ENCODE results near the gene NANP. TPM values are rescaled to one million over a fixed set of nuclear protein-coding genes. Genes with fewer than 3 reads are reported as not detected.

NANP gene
- total RNA-seq, 1 experiment from 2014 or later: 7.1 TPM

- WGBS (ENCODE audit: extremely low coverage, insufficient read length, low lambda C conversion rate): no CpG with 5 or more reads among the region's 6 CpGs
- H3K79me1 ChIP-seq (ENCODE audit: insufficient read depth, low read depth, low read length, poor library complexity, severe bottlenecking): peaks cover 7% of the 10 kb centered on the region
Observed at GRCh38 chr20:25573288-25574251, 50.2 kb downstream of the NANP start.

More at GRCh38 chr20:25573288-25574251, 50.2 kb downstream of the NANP start:
- DNase-seq: no peak
- H3K4me1 Mint-ChIP-seq: peaks cover 17 to 25% of the 10 kb centered on the region in 2 experiments
- H2BK120ac ChIP-seq (ENCODE audit: low read depth, low read length, poor library complexity, severe bottlenecking): no peak overlapping the region
- no peak overlapping the region for H3K18ac ChIP-seq (ENCODE audit: insufficient read length, low read depth, low read length)
- H3K9me3 Mint-ChIP-seq: no peaks in the 10 kb centered on the region
- H3K9ac ChIP-seq (ENCODE audit: extremely low read depth, insufficient read length, low read length): no peak overlapping the region
- H3K9me3 ChIP-seq (ENCODE audit: control insufficient read depth, low read depth, low read length): no peaks in the 10 kb centered on the region
- H3K27me3 ChIP-seq (ENCODE audit: insufficient read depth, low read length): no peaks in the 10 kb centered on the region
- peaks cover 2% of the 10 kb centered on the region for H4K20me1 ChIP-seq (ENCODE audit: control insufficient read depth, insufficient read depth, insufficient read length)
- peak overlapping the region in 1 of 3 experiments; percentile 65; a peak in 2 of 7 replicates for H3K27ac Mint-ChIP-seq
- no peak overlapping the region for H3K56ac ChIP-seq (ENCODE audit: insufficient read length, low read depth, low read length)
- no peak overlapping the region for H3K27ac ChIP-seq (ENCODE audit: insufficient read length, low read depth, low read length)
- no peak overlapping the region for H3K4ac ChIP-seq (ENCODE audit: low read depth, low read length)
- no peak overlapping the region for H3K23ac ChIP-seq (ENCODE audit: insufficient read length, low read depth, low read length)
- no peak overlapping the region for H4K91ac ChIP-seq (ENCODE audit: insufficient read length, low read depth, low read length)
- H4K8ac ChIP-seq (replicated peaks; ENCODE audit: insufficient read length, low read depth, low read length): no peak overlapping the region
- peaks cover 32 to 35% (median 33%) of the 10 kb centered on the region in 3 experiments for H3K36me3 Mint-ChIP-seq (ENCODE audit: insufficient read depth in 1 of 3, low read depth in 3 of 3)
- no peak overlapping the region for H2AFZ ChIP-seq (ENCODE audit: low read length)
- no peak overlapping the region for H3K14ac ChIP-seq (ENCODE audit: insufficient read depth, low read length)
- H3K4me3 Mint-ChIP-seq: no peak overlapping the region
- H3K27me3 Mint-ChIP-seq (ENCODE audit: low read depth): no peaks in the 10 kb centered on the region
- peaks cover 2% of the 10 kb centered on the region for H3K23me2 ChIP-seq (ENCODE audit: insufficient read length, low read depth, low read length, poor library complexity, severe bottlenecking)
- H3K79me2 ChIP-seq (ENCODE audit: insufficient read depth, low read length): peaks cover 25% of the 10 kb centered on the region; the same call in 1 of the 2 replicates
- no peak overlapping the region for H3K4me2 ChIP-seq (ENCODE audit: insufficient read depth, insufficient read length, low read length)
- no peak for TF ChIP-seq CTCF (conservative IDR thresholded peaks at IDR 0.05)
- no peak overlapping the region for H2BK20ac ChIP-seq (ENCODE audit: low read depth, low read length, poor library complexity, severe bottlenecking)
- H2AK5ac ChIP-seq (ENCODE audit: insufficient read length, low read length): no peak overlapping the region
- H4K5ac ChIP-seq (ENCODE audit: insufficient read length, low read depth, low read length): no peak overlapping the region
- H2BK5ac ChIP-seq (ENCODE audit: insufficient read length, low read length): no peak overlapping the region
- H2BK12ac ChIP-seq (ENCODE audit: insufficient read length, low read depth, low read length): no peak overlapping the region
- H2BK15ac ChIP-seq (ENCODE audit: low read depth, low read length): no peak overlapping the region
- no peak overlapping the region for H3T11ph ChIP-seq (ENCODE audit: low read length)
- no peaks in the 10 kb centered on the region for H3K4me1 ChIP-seq (ENCODE audit: insufficient read depth, low read length)
